Stimulated activated naive CD4-positive, alpha-beta T cell treated with Interleukin-2 at 50 U/mL for 16 hours (primary cell): ENCODE measurements around the gene PSMF1.
"Not testable (repeated sequence)": the region's sequence is repeated elsewhere in the genome, so short reads cannot be mapped to it uniquely, and the experiment has no call there.

Experiments
- DNase-seq: peaks from one replicate; lab custom pipeline; 2025; lab: John Stamatoyannopoulos, UW

The PSMF1 gene

DNA sequence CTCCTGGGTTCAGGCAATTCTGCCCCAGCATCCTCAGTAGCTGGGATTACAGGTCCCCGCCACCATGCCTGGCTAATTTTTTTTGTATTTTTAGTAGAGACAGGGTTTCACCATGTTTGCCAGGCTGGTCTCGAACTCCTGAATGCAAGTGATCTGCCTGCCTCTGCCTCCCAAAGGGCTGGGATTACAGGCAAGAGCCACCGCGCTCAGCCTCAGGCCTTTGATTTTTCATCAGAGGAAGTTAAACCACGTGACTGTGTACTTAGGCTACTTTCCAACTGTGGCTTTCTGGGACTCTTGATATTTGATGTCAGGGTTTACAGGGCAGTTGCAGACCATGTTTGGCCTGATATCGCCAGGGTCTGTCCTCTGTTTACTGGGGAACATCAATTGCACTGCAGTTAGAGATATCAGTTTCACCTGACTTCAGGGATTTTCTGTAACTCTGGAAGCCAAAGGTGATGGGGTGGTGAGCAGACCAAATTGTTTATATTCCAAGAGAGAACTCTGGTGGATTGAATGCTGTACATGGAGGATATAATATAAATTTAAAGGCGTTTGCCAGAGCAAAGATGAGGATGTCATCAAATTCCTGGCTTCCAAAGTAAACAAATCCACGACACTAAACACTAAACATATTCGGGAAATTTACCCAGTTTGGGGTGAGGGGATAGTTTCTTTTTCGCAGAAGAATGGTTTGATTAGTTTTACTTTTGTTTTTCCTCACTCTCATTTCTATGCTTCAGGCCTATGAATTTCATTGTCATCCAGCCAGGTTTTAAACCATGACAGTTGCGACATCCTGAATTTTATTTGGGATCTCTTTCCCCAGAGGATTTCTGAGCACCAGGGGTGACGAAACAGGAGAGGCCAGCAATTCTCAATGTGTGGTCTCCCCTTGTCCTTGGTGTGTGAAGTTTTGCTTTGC, 4.2 kb downstream of the PSMF1 start:
- DNase-seq, result no peak

DNA sequence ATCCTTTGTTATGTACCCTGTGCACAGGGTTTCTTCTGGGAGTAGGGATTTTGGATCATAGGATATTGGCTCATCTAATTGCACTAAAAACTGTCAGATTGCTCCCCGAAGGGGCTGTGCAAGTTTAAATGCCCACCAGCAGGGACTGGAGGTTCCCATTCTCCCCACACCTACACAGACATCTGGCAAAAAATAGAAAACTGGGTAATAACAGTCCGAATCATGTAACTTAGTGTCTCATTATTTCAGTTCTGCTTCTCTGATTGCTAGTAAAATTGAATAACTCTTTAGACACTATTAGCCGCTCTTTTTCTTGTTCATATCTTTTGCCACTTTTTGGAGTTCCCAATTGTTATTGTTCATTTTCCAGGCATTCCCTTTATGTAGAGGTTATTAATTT, 5.3 kb downstream of the PSMF1 start:
- DNase-seq, result no peak

DNA sequence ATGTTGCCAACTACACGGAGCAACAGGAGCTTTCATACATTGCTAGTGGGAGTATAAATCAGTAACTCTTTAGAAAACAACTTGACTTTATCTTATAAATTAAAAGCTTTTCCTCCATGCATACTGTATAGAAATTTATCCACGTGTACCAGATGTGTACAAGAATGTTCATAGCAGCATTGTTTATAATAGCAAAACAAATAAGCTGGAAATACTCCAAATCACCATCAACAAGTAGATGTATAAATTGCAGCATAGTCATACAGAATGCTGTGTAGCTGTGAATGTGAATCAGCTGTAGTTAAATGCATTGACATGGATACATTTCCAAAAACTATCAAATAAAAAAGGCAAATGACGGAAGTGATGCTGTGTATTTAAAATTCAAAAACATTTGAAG, 6.0 kb downstream of the PSMF1 start:
- DNase-seq, result no peak

DNA sequence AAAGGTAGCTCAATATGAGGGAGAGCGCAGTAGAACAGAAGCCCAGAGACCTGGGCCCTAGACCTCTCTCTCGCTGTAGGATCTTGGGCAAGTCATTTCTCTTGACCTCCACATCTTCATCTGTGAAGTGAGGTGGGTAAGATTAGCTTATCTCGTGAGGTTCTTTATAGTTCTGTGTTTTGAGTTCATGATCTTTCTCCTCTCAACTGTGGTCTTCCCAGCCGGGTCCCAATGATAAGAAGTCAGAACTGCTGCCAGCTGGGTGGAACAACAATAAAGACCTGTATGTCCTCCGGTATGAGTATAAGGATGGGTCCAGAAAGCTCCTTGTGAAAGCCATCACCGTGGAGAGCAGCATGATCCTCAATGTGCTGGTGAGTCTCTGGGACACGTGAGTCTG, 6.9 kb downstream of the PSMF1 start:
- DNase-seq, result no peak

DNA sequence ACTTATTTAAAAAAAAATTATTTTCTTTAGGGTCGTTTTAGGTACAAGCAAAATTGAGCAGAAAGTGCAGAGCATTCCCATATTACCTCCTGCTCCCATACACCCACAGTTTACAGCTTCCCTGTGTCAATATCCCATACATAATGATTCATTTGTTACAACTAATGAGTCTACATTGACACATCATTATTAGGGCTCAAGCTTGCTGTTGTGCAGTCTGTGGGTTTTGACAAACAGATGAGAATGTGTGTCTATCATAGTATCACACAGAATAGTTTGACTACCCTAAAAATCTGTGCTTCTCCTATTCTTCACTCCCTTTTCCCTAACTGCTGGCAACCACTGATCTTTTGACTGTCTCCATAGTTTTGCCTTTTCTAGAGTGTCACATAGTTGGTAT, 9.4 kb downstream of the PSMF1 start:
- no peak for DNase-seq

DNA sequence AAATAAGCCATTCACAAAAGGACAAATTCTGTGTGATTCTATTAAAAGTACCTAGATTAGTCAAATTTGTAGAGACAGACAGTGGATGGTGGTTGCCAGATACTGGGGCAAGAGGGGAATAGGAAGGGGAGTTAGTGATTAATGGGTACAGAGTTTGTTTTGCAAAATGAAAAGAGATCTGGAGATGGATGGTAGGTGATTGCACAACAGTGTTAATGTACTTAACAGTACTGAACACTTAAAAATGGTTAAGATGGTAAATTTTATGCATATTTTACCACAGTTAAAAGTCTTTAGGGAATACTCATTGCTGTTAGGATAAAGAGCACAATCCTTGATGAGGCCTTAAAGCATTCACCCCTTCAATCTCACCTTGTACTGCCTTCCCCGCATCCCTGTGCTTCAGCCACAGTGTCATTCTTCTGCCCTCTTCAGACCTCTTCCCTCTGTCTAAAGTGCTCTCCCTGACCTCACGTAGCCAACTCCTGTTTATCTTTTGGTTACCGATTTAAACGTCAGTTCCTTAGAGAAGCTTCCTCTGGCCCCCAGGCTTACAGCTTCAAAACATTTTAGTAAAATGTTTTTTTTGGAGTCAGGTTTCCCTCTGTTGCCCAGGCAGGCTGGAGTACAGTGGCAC, 11.8 kb downstream of the PSMF1 start:
- DNase-seq, result no peak

DNA sequence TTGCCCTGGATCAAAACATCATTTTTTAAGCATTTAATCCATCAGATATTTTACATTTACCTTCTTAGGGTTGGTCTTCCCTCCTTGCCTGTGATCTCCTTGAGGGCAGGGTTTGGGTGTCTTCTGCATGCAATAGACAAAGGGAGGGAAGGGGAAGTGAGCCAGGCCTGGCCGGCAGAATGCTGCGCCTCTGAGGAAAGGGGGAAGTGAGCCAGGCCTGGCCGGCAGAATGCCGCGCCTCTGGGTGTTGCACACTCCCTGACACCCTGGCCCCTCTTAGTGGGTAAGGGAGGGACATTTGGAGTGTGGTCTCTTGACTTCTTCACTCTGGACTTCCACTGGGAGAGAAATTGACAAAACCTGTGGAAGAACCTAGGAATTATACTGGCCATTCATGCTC, 12.4 kb downstream of the PSMF1 start:
- no peak for DNase-seq

DNA sequence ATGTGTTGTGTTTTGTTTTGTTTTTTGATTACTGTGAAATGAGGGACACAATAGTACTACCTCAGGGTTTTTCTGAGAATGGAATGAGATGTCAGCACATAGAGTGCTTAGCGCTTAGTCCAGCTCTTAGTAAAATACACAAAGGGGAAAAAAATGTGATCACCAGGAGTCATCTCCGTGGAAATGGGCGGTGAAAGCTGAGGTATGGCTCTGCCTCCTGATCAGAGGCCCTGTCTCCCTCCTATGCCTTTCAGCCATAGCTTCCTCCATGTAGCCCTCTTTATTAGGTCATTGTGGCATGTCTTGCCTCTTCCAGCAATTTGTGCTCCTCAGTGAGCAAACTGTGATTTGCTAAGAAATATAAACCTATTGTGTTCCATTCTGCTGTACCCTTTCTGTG, 13.0 kb downstream of the PSMF1 start:
- DNase-seq, result no peak

DNA sequence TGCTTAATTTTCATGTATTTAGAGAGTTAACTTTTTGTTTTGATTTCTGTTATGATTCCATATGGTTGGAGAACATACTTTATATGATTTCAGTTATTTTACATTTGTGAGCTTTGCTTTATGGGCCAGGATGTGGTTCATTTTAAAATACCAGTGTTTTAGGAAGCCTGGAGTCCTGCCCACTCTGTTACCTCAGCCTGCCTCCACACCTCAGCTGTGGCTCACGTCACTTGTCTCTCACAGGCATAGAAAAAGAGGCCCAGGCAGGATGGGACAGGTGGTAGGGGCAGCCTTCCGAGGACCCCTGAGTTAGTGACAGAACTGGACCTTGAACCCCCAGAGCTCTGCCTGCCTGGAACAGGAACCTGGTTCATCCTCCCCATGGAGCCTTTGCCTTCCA, 16.0 kb downstream of the PSMF1 start:
- no peak for DNase-seq

DNA sequence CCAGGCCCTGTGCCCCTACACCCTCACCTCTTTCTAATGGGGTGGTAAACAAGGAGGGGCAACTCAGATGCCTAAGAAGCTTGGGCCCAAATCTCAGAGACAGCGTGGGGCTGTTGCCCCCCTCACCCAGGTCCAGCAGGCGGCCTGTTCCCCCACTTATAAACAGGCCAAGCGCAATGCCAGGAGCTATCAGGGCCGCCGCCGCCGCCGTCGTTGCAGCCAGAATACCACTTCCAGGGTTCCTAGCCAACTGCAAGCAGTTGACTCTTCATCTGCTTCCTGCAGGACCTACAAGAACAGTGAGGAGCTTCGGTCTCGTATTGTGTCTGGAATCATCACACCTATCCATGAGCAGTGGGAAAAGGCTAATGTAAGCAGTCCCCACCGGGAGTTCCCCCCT, 16.4 kb downstream of the PSMF1 start:
- DNase-seq, result no peak

DNA sequence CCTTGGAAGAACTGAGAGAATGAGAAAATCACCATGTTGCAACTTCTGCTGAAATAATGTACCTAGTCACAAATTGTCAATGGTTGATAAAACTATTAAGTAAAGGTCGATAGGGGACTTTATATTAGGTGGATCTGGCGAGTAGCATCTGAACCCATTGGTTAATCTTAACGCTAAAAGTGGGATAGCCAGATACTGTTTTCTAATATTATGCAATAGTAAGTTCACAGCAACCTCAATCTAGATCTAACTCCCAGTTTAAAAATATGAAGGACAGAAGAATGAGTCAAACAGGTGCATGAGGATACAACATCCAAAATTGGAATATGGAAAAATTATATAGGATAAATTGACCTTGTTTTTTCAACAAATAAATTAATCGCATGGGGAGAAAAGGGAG, 18.8 kb downstream of the PSMF1 start:
- no peak for DNase-seq

DNA sequence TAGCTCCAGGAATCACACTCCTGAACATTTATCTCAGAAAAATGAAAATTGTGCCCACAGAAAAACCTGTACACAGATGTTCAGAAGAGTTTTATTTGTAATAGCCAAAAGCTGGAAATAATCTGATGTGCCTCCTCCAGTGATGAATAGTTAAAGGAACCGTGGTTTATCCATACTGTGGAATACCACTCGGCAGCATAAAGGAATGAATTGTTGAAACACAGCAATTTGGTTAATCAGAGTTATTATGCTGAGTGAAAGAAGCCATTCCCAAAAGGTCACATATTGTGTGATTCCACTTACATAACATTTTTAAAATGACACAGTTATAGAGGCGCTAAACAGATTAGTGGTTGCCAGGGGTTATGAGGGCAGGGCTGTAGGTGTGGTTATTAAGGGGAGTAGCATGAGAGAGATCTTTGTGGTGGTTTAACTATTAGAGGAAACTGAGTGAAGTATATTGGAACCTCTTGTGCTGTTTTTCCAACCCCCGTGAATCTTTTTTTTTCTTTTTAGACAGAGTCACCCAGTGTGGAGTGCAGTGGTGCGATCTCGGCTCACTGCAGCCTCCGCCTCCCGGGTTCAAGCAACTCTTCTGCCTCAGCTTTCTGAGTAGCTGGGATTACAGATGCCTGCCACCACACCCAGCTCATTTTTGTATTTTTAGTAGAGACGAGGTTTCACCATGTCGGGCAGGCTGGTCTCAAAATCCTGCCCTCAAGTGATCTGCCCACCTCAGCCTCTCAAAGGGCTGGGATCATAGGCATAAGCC, 26.2 kb downstream of the PSMF1 start:
- DNase-seq, result no peak

DNA sequence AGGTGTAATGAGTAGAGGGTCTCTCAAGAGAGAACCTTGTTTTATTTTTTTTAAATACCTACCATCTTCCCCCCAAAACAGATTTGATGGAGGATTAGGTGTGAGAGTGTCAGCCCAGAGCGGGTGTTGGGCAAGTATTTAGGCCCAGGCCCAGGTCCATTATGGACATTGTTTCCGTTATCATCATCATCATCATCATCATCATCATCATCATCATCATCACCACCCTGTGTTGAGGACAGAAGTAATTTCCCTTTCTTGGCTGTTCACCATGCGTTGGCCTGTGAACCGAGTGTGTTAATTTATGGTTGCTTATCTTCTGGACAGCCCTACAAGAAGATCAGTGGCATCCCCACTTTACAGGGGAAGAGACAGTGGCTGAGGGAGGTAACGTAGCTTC, 28.6 kb downstream of the PSMF1 start:
- DNase-seq, result no peak

DNA sequence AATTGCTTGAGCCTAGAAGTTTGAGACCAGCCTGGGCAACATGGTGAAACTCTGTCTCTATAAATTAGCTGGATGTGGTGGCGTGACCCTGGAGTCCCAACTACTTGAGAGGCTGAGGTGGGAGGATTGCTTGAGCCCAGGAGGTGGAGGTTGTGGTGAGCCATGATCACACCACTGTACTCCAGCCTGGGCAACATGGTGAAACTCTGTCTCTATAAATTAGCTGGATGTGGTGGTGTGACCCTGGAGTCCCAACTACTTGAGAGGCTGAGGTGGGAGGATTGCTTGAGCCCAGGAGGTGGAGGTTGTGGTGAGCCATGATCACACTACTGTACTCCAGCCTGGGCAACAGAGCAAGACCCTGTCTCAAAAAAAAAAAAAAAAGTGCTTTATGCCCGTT, 31.4 kb downstream of the PSMF1 start:
- not testable (repeated sequence) for DNase-seq

DNA sequence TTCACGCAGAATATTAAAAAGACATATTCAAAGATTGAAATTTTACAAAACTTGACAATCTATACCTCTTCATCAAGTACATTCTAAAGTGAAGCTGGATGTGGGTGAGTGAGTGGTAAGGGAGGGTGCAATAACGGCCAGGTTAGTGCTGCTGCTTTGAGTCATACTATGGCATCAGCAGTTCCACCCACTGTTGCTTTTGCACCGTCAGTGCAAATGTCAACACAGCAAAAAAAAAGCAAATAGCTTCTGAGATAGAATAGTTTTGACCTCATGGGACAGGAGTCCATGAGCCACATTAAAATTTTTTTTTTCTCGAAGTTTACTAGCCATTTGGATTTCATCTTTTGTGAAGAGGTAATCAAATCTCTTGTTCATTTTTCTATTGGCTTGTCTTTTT, 31.8 kb downstream of the PSMF1 start:
- no peak for DNase-seq

DNA sequence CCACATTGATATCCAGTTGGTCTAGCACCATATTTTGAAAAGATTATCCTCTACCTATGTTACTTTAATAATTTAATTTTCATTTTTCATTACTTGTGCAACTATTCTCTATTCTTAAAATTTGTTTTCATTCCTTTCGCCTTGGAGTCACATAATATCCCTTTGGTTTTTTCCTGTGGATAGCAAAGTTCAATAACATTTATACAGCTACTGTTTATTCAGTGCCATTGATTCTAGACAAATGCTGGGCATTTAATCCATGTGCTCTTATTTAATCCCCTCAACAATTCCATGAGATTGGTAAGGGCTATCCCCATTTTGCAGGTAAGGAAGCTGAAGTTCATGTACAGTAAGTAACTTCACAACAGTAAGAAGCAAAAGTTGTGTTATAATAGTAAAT, 32.6 kb downstream of the PSMF1 start:
- DNase-seq, result no peak

DNA sequence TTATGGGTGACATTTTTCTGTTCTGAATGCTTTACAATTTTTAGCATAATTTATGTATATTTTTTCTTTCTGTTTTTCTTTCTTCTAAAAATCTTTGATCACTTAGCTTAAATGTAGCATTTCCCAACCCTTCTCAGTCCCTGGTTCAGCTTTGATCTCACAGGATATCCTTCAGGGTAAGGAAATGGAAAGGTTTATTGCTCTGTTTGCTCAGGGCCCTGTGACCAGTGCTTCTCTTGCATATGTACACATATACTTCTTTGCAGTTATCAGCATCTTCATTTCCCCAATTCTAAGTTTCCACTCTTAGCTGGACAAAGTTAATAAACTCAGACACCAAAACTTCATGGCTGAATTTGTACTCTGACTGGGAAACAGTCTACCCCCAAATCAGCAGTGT, 35.8 kb downstream of the PSMF1 start:
- no peak for DNase-seq

DNA sequence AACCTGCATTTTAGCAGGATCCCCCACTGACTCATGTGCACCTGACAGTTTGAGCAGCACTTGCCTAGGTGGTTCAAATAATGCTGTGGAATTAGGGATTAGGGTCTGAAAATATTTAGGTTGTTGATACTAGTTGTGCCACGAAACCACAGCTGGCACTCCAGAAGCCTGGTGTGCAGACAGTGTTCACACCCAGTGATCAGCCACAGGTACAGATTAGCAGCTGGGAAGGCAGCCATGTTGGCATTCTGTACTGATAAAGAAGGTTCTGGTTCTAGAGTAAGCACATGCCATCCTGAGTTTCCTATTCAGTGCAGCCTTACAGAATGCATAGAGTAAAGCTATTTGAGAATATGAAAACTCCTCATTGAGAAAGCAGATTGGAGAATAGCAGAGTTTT, 36.3 kb downstream of the PSMF1 start:
- no peak for DNase-seq

DNA sequence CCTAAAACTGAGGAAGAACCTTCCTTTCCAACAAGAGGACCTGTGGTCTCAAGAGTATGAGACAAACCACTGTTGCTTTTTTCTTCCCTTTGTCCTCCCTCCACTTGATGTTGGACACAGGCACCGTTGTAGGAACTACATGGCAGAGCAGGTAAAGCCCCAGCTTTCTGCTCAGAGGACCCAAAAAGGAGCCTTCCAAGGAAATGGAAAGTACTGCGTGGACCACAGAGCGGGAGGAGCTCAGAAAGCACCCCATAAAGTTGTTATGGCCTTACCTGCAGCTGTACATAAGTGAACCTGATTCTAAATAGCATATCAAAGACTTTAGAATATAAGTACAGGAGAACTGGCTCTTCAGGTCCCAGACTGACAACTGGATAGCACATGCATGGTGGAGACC, 36.9 kb downstream of the PSMF1 start:
- no peak for DNase-seq

DNA sequence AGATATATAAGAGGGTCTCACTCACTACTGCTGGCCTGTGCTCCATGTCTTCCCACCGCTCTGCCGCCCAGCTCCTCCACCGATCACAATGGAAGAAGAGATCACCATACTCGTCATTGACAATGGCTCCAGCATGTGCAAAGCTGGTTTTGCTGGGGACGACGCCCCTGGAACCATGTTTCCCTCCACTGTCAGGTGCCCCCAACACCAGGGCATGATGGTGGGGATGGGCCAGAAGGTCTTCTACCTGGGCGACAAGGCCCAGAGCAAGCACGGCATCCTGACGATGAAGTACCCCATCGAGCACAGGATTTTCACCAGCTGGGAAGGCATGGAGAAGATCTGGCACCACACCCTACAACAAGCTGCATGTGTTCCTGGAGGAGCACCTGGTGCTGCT, 42.1 kb downstream of the PSMF1 start:
- DNase-seq, result no peak

DNA sequence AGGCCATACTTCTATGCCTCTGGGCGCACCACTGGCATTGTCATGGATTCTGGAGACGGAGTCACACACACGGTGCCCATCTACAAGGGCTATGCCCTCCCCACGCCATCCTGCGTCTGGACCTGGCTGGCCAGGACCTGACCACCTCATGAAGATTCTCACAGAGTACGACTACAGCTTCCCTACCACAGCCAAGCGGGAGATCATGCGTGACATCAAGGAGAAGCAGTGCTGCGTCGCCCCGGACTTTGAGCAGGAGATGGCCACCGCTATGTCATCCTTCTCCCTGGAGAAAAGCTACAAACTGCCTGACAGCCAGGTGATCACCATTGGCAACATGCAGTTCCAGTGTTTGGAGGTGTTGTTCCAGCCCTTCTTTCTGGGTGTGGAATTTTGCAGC, 42.6 kb downstream of the PSMF1 start:
- DNase-seq, result no peak

DNA sequence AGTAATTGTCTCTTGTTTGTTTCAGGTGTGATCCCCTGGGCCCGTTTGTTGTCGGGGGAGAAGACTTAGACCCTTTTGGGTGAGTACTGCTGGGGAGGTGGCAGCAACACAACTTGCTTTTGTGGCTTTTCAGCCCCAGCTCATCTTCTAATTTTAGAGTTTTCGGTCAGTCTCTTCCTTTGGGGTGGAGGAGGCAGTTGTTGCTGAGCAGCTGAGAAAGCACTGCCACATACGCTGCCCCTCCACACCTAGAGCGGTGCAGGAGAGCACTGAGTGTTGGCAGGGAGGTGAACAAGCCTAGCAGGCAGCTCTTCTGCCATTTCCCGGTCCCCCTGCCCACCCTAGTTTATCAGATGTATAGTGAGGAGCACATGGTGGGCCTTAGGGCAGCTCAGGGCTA, 44.7 kb downstream of the PSMF1 start:
- no peak for DNase-seq

DNA sequence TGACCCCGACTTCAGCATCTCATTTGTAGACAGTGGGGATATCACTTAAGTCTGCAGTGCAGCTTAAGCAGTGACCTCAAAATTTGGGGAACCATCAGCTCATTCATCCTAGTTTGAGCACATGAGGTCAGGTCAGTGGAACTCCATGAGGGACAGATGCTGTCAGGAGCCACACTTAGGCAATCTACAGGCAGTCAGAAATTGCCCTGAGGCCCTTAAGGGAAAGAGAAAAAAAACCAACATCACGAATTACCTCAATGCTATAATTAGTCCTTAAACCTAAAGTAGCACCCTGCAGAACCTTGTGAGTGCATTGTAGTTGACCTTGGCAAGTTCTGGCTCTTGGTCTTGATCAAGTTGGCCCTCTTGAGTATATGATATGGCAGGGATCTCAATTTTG, 45.3 kb downstream of the PSMF1 start:
- no peak for DNase-seq
